Embryonic facial prominence (tissue), 1 donor: ENCODE results near the gene CALN1.
"Not testable (repeated sequence)": the region's sequence is repeated elsewhere in the genome, so short reads cannot be mapped to it uniquely, and the experiment has no call there.

Experiments used
- DNase-seq: peaks from one replicate; pipeline ENCODE4 v3.0.0-alpha.2; 2016; ENCODE audit errors: extremely low spot score

CALN1 gene

GRCh38 chr7:72412121-72412618 lies at the start of gene CALN1:
TSS of gene CALN1 (minus strand) at chr7:72412338.
- not testable (repeated sequence) for DNase-seq

GRCh38 chr7:72453471-72453870 lies 41.3 kb upstream of the CALN1 start:
- DNase-seq = no peak

DNA sequence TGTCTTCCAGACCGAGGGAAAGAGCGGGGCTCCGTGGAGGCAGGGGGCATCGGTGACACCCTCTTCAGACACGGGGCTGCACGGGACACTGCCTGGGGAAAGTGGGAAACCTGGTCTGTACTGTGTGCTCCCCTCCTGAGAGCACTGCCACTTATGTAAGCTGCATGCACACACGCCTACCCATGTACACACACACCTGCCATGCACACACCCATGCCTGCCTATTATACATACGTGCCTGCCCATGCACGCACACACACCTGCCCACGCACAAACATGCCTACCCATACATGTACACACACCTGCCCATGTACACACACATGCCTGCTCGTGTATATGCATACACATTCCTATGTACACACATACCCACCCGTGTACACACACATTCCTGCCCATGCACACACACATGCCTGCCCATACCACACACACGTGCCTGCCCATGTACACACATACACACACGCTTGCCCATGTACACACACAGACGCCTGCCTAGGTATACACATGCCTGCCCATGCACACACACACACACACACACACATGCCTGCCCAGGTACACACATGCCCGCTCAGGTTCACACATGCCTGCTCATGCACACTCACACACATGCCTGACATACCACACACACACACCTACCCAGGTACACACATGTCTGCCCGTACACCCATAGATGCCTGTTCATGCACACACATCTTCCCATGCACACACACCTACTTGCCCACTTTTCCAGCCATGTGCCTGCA lies 35.5 kb upstream of the CALN1 start:
- DNase-seq = no peak

- DNase-seq = no peak
Observed at GRCh38 chr7:72446591-72447462, 34.7 kb upstream of the CALN1 start.

DNA sequence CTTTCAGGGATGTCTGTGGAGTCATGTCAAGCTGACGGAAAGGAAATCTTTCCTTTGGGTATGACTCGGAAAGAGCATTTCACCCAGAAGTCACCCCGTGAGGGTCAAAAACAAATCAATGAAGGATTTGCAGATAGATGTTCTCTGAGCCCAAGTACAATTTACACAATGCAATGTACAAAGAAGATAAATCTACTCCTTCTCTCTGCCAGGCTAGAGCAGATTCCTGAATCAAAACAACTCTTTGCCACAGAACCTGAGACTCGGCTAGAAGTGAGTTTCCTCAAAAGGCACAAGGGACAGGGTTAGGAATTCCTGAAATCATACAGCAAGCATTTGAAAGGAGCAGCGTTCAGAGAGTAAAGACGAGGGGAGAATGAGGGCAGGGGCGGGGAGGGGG lies 34.0 kb upstream of the CALN1 start:
- DNase-seq = no peak

DNA sequence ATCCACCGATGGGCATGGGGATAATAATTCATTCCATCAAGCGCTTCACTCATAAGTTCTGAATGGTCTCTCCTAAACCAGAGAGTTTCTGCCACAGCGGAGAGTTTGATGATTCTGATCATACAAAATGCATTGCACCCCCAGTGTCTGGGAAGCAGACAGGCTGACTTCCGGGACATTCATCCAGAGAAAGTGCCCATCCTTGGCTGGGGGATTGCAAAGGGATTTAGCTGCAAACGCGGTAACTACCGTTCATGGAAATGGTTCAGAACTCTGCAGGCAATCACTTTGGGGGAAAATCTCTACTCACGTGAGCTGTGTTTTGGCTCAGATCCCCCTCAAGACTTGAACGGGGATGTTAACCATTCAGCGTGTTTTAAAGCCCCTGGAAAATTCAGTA lies 33.4 kb upstream of the CALN1 start:
- DNase-seq = no peak

DNA sequence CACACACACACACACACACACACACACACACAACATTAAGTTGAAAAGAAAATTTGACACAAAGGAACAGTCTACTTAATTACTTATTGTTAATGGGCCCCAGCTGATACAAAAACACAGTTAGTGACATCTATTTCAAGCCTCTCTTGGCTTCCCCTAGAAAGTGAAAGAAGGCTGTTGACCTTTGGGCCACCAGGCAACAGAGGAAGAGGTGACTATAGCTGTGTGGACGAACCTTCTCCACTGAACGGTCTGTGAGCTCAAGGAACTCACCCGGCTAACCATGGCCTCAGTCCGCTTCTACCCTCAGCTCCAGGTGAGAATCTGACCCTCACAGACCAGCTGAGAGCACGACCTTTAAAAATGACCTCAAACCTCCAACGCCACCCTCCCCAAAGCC lies 32.9 kb upstream of the CALN1 start:
- no peak for DNase-seq

DNA sequence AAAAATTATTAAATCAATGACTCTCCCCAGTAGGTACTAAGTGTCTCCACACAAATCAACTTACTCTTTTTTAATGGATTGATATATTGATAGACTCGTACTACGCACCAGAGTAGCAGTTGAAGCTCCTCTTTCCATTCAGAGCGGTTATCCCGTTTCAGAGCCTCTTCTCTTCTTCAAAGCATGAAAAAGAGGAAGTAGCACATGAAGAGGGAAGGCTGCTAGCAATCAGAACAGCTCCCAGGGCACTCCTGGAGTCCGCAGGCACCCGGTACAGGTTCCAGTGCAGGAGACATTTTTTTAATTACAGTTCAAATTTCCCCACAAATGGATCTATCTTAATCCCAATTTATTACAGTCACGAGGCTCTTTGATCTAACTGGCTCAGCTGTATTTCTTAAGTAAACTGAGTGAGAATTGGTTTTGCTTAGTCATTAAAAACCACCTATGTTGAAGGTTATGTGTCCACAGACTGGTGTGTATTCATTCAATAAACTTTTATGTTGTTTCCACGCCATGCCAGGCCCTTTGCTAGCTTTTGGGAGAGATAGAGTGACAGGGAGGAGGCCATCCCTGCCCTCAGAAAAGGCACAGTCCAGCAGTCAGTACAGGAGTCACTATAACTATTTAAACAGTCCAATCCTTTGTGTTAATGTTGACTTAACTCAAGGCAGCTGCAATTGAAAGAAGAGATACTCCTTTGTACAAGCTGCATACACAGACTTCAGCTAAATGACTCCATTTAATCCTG lies 32.1 kb upstream of the CALN1 start:
- no peak for DNase-seq

GRCh38 chr7:72441791-72442190 lies 29.7 kb upstream of the CALN1 start:
- DNase-seq = no peak

- no peak for DNase-seq
Observed at GRCh38 chr7:72438491-72438890, 26.4 kb upstream of the CALN1 start.

DNA sequence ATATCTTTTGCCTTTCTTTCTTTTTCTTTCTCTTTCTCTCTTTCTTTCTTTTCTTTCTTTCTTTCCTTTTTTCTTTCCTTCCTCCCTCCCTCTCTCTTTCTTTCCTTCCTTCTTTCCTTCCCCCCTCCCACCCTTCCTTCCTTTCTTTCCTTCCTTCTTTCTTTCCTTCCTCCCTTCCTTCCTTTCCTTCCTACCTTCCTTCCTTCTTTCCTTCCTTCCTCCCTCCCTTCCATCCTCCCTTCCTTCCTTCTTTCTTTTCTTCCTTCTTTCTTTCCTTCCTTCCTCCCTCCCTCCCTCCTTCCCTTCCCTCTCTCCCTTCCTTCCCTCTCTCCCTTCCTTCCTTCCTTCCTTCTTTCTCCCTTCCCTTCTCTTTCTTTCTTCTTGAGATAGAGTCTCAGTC lies 25.5 kb upstream of the CALN1 start:
- no peak for DNase-seq

GRCh38 chr7:72437061-72437585 lies 25.0 kb upstream of the CALN1 start:
- DNase-seq = no peak

DNA sequence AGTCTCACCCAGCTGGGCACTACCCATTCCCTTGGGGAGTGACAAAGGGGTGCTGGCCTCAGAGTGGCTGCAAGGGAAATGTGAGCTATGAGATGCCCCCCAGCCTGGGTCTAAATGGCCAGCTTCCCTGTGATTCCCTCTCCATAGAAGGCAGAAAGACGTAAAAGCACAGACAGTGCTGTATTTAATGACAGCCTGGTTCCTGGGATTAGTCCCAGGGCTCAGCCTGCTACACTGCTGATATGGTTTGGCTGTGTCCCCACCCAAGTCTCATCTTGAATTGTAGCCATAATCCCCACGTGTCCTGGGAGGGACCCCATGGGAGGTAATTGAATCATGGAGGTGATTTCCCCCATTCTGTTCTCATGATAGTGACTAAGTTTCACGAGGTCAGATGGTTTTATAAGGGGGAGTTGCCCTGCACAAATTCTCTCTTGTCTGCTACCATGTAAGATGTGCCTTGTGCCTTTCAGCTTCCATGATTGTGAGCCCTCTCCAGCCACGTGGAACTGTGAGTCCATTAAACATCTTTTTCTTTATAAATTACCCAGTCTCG lies 23.9 kb upstream of the CALN1 start:
- no peak for DNase-seq

DNA sequence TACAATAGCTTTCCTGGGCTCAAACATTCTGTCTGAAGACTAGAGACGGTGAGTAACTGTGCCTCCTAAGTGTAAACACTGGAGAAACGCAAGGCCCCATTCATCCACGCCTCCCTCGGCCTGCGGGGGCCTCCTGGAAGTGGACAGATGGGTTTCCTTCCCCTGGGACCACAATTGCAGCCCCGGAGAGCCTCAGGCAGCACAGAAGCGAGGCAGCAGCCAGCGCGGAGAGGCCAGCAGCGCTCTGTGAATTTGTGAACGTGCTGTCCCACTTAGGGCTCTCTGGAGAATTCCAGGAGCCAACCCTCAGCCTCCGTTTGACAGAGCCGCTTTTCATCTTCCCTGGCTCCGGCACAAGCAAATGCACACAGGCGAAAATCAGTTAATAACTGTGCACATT lies 23.2 kb upstream of the CALN1 start:
- no peak for DNase-seq

DNA sequence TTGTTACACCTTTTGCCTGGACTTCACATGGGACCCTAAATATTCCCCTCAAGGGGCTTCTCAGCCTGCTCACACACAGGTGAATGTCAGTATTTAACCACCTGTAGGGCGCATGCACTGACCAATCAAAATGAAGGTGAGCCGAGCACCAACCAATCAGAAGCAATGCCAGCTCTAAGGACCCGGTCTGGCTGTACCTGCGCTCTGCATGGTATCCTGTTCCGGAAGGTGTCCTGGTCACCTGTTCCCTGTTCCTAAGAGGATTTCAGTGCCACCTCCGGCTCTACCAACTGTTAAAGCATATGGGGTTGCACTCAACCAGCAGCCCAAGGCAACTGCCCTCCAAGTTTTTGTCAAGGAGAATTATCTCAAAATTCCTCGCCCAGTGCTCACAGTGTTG lies 18.4 kb upstream of the CALN1 start:
- no peak for DNase-seq

DNA sequence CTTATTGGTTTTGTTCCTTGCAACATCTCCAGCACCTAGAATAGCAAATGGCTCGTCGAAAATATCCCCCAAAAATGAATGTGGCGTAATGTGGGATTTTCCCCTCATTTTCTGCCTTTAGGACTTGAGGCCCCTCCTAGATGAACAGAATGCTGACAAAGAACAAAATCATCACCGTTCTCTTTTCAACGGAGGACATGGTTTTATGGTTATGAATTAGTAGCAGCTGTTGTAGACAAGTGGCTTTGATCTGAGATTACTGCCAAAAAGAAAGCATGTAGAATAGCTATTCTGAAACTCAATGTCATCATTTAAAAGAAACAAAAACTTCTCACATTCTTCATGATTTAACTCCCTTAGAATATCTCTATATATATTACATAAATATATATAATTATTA lies 17.2 kb upstream of the CALN1 start:
- no peak for DNase-seq

GRCh38 chr7:72416846-72417245 lies 4.7 kb upstream of the CALN1 start:
- DNase-seq = no peak

DNA sequence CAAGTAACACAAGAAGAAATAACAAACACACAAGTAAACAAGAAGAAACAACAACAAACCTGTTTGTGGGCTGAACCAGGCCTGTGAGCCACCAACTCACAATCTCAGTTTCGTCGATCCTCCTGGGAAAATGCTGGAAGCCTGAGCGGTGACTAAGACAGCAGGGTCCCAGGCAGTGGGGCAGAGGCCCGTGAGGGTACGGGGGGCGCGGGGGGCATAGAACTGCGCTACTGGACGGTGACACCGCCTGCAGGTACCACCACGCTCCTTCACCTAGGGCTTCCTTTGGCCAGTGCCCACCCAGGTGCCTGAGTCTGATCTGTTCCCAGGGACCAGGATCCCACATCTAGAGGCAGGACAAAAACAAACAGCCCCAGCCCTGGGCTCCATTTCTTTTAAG lies 3.4 kb upstream of the CALN1 start:
- no peak for DNase-seq

DNA sequence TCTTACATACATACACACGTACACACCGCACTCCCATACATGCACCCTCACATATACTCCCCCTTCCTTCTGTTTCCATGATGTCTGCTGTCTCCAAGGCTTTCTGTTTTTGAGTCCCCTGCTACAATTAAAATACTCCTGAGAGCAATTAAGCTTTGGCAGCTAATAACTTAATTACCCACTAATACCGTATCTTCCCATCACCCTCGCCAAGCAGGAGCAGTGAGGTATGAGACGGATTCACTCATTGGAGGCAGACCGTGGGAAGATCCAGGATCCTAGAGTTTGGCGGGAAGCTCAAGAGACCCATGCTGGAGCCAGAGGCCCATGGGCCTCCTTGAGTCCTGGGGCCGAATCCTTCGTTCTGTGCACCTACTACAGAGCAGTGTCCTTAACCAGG lies 1.7 kb upstream of the CALN1 start:
- DNase-seq = no peak

DNA sequence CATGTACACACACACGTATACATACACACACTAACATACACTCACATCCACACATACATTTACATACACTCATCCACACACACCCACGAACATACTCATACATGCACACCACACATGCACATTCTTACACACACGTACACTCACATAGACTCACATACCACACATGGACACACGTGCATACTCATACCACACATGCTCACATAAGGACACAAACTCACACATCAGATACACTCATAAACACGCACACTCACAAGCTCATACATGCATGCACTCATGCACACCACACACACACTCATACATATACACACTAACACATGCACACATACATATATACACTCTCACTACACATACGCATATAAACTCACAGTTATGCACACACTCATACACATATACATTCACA lies 1.2 kb upstream of the CALN1 start:
- DNase-seq = no peak

DNA sequence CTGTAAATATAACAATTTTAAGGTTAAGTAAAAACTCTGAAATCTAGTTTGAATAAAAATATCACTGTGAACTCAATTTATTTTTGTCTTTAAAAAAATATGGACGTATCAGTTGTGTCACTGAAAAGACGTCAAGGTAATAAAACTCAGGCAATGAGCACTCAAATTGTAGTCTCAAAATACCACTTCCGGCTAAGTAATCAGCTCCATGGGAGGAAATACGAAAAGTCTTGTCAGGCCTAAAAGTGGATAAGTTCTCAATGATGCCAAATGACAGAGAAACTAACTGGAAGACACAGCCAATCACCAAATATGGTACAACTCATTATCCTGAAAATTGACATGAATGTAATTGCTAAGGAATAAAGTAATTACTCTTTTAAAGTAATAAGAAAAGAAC lies 719 bp downstream of the CALN1 start:
- DNase-seq = no peak

DNA sequence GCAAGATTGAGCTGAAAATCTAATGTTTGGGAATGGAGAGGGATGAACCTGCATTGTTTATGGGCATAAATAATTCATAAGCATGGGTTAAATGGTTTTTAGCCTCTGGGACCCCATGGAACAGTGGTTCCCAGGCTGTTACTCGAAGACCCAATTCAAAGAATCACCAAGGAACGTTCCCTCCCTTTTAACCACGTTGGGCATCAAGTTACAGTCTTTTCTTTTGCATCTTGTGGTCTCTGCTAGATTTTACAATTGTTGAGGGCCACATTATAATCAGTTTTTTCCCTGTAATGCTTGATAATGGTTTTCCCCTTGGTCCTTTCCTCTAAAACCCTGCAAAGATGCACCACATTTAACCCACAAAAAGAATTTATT lies 2.5 kb downstream of the CALN1 start:
- no peak for DNase-seq
